G401.6 (cell line): ENCODE measurements around the gene C20orf204.

Experiments
- FAIRE-seq: peaks from 2 replicates; lab custom pipeline; 2012; peaks lifted over from hg19 to GRCh38; lab: Jason Lieb, UNC

Gene C20orf204

DNA sequence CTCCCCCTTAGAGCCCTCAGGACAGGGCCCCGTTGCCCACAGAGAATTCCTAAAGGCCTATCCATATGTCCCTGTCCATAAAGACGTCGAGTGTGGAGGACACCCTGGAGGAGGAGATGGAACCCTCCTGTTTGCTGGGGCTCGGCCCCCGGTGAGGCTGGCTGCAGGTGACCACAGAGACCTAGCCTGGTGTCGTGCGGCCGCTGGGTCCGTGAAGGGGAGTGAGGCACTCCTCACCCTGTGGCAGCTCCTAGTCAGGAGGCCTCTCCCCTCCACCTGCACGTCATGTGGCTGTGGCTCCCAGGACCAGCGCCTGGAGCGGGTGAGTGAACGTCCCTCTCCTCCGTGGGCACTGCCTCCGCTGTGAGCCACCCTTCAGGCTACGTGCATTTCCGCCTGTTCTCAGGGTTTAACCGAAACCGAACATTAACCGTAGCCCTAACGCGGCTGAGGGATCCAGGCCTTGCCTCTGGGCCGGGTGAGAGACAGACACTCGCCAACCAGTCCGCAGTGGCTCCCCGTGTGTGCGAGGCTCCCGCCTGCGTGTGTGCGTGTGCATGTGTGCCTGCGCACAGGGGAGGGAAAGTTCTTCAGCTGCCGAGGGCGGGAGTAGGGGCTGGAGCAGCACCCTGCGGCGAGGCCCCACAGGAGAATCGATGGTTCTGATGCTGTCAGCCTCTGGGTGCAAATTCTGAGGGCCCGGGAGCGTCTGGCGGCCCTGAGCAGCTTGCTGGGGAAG lies 21.1 kb downstream of the C20orf204 start:
- no peak for FAIRE-seq

DNA sequence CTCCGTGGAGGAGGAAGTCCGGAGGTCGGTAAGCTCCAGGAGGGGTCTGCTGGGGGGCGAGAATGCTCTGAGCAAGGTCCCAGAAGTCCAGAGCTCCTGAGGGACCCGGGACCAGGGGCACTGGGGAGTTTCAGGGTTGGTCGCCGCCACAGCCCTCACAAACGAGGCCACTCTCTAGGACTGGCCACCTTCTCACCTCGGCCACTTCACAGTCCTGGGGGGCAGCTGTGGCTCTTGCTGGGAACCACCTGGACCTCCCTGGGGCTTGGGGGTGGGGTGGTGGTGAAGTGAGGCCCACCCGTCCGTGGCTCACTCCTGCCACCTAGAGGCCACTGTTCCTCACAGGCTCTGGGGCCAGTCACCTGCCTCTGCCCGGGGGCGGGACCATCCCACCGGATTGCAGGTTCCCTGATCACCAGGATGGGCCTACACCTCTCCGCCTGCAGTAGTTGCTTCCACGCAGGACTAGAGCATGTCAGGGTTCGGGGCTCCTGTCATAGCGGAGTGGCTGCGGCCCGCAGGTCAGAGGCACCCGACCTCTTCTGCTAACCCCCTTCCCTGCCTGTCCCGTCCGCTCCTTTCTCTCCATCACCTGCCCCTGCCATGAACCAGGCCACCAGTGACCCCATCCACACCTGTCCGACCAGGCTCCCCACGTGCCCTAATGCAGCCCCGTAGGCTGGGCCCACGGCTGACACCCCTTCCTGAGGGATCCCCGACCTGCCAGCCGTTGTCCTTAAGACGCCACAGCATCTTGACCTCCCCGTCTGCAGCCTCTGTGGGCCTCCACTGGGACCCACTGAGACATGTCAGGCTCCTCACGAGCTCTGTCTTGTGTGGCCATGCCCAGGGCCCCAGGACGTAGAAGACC lies 21.9 kb downstream of the C20orf204 start:
- no peak for FAIRE-seq

DNA sequence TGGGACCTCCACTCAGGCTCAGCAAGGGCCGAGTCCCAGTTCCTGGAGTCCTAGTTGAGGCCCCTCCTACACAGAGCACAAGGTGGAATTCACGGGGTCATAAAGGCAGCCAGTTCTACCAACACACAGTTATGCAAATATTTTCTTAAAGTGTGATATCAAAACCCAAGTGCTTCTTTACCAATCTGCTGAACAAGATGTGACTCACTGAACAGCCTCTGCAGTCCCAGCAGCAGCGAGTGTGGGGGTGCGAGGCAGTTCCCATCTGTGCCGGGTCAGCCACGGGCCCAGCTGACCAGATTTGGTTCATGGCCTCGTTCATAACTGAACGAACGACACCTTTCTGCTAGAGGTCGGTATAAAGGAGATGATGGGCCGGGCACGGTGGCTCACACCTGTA lies 22.6 kb downstream of the C20orf204 start:
- no peak for FAIRE-seq

DNA sequence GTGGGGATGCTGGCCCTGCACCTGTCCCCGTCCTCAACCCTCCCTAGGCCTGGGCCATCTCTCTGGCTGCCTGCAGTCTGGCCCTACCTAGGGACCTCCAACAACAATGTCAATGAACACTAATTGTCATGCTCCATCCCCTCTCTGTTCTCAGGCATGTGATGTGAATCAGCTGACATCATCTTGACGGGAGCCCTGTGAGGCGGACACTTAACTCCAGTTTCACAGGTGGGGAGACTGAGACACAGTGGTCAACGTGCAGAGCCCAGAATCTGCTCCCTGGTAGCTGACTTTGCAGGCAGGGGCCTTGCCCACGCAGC lies 26.3 kb downstream of the C20orf204 start:
- FAIRE-seq, result no peak

DNA sequence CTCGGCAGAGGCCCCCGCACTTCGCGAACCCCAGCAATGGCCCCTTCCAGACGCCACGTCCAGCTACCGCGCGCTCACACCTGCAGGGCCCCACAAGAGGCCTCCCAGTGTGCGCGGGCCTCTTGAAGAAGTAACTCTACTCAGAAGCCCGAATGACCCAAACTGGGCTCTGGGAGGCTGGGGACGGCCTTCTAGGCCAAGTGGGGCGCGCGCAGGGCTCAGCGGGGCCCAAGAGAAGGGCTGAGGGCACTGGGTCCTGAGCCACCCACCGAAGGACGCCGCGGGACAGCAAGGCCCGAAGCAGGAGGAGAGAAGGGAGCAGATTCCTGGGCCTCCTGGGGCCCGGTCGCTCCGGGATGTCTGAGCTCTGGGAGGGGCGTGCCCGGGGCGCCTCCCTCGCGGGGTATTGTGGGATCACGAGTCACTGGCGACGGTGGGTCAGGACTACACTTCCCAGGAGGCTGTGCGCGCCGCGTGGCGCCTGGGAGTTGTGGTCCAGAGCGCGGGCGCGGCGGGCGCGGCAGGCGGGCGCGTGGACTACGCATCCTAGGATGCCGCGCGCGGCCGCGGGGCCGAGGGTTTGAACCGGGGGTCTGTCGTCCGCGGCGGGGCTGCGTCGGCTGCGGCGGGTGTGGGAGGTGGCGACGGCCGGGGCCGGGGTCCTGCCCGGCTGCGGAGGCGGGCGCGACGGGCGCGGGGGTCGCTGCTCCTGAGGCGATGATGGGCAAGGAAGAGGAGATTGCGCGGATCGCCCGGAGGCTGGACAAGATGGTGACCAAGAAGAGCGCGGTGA lies 26.8 kb downstream of the C20orf204 start, which contains the start of gene TCEA2:
Gene TCEA2 (plus strand): TSS at position 603 of the 793 bp plus-strand sequence. CDS start 115 bp downstream, at position 718.
- FAIRE-seq, result no peak

DNA sequence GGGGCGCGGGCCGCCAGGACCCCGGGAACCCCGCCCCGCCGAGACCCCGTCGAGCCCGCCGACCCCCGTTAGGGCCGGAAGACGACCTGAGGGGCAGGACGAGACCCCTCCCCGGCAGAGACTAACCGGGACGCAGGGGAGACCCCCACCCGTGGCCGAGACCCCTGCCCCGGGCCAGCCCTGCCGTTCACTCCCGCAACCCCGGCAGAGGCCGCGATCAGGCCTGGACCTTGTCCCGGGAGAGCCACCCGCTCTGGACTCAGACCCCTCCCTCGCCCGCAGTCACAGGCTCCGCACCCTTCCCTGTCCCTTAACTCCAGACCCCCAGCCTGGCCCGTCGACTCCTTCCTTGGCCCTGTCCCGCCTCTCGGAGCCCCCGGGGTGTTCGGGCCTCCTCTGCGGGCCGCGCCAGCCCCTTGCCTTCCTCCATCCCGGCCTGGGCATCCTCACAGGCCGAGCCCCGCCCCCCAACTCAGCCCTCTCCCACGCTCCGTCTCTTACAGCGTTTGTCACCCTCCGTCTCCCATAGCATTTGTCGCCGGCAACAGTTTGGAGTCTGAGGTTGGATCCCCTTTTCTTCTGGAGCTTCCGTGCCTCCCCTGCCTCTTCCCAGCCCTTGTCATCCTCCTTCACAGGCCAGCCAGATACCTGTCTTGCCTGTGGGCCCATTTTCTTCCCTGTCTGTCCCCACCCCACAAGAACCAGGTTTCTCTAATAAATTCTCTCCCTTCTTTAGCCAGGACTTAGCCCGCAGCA lies 27.6 kb downstream of the C20orf204 start:
- FAIRE-seq, result no peak

DNA sequence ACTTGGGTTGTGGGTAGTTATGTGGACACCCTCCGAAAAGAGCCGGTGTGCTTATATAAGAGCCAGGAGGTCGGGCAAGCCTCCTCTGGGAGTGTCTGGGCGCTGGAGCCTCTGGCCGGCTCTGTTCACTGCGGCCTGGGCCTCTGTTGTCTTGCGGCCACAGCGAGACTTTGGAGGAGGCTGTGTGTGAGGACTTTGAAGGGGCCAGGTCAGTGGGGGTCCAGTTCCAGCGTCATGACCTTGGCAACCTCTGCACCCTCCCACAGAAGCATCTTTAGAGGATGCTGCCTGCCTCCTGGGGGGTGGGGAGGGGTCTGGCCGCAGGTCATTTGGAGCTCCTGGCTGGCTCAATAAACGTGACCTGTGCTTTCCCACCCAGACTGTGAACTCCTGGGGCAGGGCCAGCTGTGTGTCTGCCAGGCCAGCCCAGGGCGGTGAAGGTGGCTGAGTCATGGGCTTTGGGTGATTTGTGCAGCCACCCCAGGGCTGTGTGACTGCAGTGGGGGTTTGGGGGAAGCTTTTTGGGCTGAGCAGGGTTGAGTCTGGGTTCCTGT lies 28.2 kb downstream of the C20orf204 start:
- FAIRE-seq, result no peak

DNA sequence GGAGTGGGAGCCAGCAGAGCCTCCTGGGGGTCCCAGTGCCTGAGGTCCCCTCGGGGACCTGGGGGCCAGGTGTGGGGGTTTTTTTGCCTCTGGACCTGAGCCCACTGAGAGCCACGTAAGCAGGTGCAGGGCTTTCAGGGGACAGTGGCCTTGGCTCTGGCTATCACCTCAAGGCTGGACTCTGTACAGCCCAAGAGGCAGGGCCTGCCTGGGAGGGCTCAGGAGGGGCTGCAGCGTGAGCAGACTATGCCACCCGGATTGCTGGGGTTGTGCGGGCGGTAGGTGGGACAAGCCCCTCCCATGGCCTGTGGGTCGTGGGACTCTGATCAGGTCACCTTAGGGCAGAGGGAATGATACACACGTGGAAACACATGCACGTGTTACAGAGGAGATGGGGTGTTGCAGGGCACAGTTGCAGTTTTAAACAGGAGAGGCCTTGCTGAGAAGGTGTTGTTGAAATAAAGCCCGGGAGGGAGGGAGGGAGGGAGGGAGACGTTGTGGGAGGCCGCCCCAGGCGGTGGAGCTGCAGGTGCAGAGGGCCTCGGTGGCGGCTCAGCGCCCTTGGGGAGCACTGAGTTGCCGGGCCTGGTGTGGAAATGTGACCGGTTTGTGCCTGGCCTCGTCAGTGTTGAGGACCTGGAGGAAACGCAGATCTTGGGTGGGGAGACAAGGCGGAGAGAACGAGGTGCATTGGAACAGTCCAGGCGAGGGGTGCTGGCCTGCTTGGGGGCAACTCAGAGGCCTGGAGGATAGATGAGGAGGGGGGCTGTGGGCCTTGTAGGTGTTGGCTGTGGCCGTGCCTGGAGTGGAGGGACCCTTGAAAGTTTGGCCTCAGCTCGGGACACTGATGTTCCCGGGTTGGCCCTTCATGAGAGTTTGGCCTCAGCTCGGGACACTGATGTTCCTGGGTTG lies 29.3 kb downstream of the C20orf204 start:
- FAIRE-seq, result no peak

DNA sequence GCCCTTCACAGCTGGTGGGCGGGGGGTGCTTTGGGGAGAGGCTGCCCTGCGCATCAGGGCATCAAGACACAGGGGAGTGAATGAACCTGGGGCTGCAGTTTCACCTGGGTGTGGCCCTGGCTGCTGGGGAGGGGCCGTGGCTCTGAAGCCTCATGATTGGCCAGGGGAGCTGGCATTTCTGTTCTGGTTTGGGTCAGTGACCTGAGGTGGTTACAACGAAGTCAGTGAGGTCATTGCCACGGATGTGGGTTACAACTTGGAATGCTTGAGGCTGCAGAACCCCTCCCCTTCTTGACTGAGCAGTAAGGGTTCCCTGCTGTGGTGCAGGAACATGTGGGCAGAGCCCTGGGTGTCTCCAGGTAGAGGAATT lies 30.0 kb downstream of the C20orf204 start:
- FAIRE-seq, result no peak

DNA sequence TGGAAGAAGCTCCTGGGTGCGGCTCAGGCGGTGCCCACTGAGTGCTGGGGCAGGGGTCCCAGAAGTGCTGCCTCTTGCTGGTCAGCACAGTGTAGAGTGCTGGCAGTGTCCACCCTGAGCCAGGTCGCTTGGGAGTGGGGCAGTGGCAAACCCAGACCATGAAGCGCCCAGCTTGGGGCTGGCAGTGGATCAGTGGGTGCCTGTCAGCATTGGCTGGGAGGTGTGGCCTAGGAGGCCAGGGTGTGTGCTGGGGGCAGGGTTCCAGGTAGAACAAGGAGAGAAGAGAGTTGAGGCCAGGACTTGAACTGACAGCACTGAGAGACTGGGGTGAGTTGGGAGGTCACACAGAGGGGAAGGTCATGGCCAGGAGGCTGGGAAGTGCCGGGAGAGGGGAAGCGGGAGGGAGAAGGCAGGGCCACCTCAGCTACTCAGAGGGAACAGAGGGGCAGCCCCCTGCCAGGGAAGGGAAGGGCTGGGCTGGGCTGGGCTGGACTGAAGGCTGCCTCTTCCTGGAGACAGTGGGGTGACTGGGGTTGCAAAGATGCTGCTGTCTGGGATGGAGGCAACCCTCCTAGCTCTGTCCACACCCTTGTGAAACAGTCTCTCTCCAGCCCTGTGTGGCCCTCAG lies 31.1 kb downstream of the C20orf204 start:
- no peak for FAIRE-seq

DNA sequence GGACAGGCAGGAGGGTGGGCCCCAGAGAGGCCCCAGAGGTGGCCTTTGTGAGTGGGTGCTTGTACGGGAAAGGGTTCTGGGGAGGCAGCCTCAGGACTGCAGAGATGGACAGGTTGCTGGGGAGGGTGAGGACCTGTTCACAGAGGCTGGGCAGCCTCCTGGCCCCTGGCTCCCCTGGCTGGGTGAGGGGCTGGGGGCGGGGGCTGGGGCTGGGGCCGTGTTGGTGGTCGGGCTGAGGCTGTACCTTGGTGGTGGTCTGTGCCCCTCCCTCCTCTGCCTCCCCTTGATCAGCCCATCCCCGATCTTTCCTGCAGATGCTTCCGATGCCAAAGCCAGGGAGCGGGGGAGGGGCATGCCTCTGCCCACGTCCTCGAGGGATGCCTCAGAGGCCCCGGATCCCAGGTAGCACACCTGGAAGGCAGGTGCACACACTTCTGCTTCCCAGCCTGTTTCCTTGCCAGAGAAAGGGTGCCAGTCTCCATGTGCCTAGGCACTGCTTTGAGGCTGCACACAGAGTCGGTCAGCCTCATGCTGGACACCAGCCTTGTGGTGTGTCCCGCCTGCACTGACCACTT lies 31.8 kb downstream of the C20orf204 start:
- FAIRE-seq, result no peak

DNA sequence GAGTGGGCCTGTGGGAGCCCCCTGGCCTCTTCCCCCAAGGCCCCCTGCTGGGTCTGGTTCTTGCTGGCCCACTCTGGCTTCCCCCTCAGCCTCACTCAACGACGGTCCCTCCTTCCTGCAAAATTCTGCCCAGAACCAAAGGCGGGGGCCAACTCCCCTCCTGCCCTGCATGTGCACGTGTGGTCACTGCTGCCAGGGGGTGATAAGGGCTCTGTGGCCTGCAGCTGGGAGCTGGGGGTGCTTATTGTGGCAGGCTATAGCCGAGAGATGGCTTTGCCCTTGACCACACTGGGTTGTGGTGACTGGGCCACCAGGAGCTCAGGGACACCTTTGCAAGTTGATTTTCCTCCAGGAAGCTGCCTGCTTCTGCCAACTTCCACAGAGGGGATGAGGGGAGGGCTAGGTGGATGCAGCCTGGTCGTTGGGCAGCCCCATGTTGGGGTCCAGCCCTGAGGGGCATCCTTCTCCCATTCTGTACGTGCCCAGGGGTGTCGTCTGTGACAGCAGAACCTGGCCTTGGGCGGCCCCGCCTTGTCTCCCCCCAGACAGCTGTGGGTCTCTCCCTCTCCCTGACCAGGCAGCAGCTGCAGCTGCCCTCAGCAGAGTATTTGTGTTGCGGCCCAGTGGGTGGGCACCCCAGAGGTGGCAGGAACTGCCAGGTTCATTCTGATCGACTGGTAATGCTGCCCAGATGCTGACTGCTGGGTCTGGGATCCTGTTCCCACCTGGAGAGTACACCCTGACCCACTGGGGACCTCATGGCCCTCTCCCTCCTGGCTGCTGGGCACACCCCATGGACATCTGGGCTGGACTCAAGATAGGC lies 32.6 kb downstream of the C20orf204 start:
- FAIRE-seq, result no peak

DNA sequence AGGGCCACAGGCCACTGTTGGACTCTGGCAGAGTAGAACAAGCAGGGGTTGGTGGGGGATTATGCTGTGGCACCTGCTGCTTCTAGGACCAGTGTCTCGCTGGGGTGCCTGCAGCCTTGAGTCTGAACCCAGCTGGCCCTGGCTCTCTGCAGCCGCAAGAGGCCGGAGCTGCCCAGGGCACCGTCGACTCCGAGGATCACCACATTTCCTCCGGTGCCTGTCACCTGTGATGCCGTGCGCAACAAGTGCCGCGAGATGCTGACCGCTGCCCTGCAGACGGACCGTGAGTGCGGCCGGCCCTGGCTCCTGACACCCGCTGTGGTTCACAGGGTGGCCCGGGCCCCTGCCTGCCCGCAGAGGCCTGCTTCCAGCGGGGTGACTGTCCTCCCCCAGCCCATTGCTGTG lies 33.2 kb downstream of the C20orf204 start:
- FAIRE-seq, result no peak

DNA sequence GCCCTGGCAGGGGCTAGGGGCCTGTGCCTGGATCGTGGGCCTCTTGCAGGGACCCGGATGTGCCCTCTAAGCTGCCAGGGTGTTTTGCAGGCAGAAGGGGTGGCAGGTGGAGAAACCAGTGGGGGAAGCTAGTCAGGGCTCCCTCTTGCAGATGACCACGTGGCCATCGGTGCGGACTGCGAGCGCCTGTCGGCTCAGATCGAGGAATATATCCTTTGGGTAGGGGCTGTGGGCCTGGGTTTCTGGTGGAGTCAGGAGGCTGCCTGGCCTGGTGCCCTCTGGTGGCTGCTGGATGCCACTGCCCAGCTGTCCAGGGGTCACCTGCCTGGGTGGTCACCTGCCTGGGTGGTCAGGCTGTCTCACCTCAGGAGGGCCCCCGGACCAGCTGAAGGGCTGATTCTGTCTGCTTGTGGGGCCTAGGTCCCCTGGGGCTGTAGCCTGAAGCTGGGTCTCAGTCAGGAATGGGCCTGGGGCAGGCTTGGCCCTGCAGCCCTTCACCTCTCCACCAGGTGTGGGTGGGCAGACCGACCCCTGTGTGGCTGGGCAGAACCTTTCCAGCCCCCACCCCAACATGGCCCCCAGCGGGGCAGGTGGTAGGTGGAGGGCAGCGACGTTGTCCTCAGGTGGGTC lies 33.7 kb downstream of the C20orf204 start:
- FAIRE-seq, result no peak

DNA sequence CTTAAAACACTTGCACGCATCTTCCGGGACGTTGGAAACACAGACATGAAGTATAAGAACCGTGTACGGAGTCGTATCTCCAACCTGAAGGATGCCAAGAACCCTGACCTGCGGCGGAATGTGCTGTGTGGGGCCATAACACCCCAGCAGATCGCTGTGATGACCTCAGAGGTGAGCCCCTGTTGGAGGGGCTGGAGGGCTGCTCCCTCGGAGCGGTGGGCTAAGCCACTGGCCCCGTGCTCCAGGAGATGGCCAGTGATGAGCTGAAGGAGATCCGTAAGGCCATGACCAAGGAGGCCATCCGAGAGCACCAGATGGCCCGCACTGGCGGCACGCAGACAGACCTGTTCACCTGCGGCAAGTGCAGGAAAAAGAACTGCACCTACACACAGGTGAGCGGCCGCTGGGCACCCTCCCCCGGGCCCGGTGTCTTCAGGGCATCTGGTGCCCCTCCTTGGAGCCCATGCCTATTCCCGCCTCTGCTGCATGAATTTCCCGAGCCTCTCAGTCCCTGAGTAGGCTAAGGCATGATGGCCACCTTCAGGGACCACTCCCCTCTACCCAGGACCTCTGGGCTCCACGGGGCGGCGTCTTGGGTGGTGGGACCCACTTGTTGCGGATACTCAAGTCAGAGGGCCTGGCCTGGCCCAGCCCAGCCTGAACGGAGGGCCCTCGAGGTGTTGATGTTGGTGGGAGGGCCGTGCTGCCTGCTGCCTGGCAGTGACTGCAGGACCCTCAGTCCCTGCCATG lies 34.4 kb downstream of the C20orf204 start:
- no peak for FAIRE-seq

DNA sequence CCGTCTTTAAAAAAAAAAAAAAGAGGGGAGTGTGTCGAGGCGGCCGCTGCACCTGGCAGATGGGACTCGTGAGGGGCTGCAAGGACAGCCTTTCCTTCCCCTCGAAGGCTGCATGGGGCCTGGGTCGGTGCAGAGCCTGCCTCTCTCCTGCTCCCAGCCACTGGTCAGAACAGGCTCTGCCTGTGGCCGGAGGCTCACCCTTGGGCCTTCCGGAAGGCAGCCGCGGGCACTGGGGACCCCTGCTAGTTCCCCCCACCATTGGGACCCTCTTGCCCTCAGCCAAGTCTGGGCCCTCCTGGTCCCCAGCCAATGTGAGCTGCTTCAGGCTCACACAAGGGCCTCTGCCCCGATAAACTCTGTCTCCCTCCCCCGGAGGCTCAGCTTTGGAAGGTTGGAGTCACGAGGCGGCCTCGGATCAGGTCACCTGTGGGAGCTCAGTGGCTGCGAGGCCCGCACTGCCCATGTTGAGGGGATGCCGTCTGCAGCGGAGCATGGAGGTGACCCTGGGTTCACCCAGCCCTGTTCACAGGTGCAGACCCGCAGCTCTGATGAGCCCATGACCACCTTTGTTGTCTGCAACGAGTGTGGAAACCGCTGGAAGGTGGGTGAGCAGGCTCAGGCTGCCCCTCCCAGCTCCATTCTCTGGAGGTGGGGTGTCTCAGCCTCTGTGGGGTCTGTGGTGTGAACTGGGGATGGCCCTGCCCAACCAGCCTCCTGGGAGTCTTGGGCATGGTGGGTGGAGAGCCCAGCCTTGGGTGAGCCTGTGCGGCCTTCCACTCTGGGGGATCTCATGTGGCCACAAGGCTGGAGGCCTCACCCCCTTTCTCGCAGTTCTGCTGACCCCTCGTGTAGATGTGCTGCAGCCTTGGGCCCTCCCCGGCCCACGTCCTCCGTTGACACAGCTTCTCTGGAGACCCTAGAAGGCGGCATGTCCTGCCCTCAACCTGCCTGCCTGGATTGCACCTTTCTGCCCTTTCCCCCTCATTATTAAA lies 35.7 kb downstream of the C20orf204 start:
- FAIRE-seq, result no peak
